H9 (cell line): ENCODE measurements around the gene ITPR3. TPM values are rescaled to one million over a fixed set of nuclear protein-coding genes. Genes with fewer than 3 reads are reported as not detected.

Experiments
- DNase-seq: peaks from one replicate; pipeline ENCODE4 v3.0.0-alpha.2; 2017
- H2AFZ ChIP-seq: one replicate; pipeline ENCODE4 v1.6.1; 2013; ENCODE audit warnings: mild to moderate bottlenecking, low read length, control low read depth, moderate library complexity
- H2AK5ac ChIP-seq: 2 replicates; pipeline ENCODE4 v1.6.1; 2013; ENCODE audit warnings: low read length, control low read depth, mixed read lengths; ENCODE audit not compliant: insufficient read length
- H2BK120ac ChIP-seq: one replicate; pipeline ENCODE4 v1.6.1; 2013; ENCODE audit warnings: low read depth, mild to moderate bottlenecking, low read length, control low read depth, inconsistent platforms; ENCODE audit not compliant: poor library complexity, severe bottlenecking
- H2BK12ac ChIP-seq: 2 replicates; pipeline ENCODE4 v1.6.1; 2013; ENCODE audit warnings: low read length, control low read depth, mixed read lengths, low read depth; ENCODE audit not compliant: insufficient read length
- H2BK15ac ChIP-seq: 2 replicates; pipeline ENCODE4 v1.6.1; 2013; ENCODE audit warnings: low read depth, low read length, control low read depth
- H2BK20ac ChIP-seq: one replicate; pipeline ENCODE4 v1.6.1; 2013; ENCODE audit warnings: low read depth, mild to moderate bottlenecking, low read length, control low read depth, inconsistent platforms; ENCODE audit not compliant: poor library complexity, severe bottlenecking
- H2BK5ac ChIP-seq: 2 replicates; pipeline ENCODE4 v1.6.1; 2013; ENCODE audit warnings: low read length, control low read depth, mixed read lengths; ENCODE audit not compliant: insufficient read length
- H3K14ac ChIP-seq: 2 replicates; pipeline ENCODE4 v1.6.1; 2013; ENCODE audit warnings: low read length, control low read depth; ENCODE audit not compliant: insufficient read depth
- H3K18ac ChIP-seq: 2 replicates; pipeline ENCODE4 v1.6.1; 2013; ENCODE audit warnings: low read depth, mild to moderate bottlenecking, mixed read lengths, low read length, control low read depth; ENCODE audit not compliant: insufficient read length
- H3K23ac ChIP-seq: 2 replicates; pipeline ENCODE4 v1.6.1; 2013; ENCODE audit warnings: low read length, control low read depth, mixed read lengths, low read depth; ENCODE audit not compliant: insufficient read length
- H3K23me2 ChIP-seq: 2 replicates; pipeline ENCODE4 v1.6.1; 2013; ENCODE audit warnings: low read depth, mild to moderate bottlenecking, mixed read lengths, low read length, control low read depth; ENCODE audit not compliant: insufficient read length, poor library complexity, severe bottlenecking
- H3K27ac ChIP-seq: 2 replicates; pipeline ENCODE4 v1.5.1; 2013; ENCODE audit warnings: low read length, control low read depth, mixed read lengths, low read depth; ENCODE audit not compliant: insufficient read length
- H3K27me3 ChIP-seq: 2 replicates; pipeline ENCODE4 v1.6.1; 2013; ENCODE audit warnings: low read length, control low read depth, inconsistent platforms; ENCODE audit not compliant: insufficient read depth
- H3K4ac ChIP-seq: 2 replicates; pipeline ENCODE4 v1.6.1; 2013; ENCODE audit warnings: low read depth, mild to moderate bottlenecking, control low read depth, inconsistent platforms, low read length, moderate library complexity
- H3K4me1 ChIP-seq: 2 replicates; pipeline ENCODE4 v1.6.1; 2013; ENCODE audit warnings: low read length, control low read depth, inconsistent platforms; ENCODE audit not compliant: insufficient read depth
- H3K4me2 ChIP-seq: 2 replicates; pipeline ENCODE4 v1.6.1; 2013; ENCODE audit warnings: low read length, control low read depth, mixed read lengths; ENCODE audit not compliant: insufficient read length, insufficient read depth
- H3K56ac ChIP-seq: 2 replicates; pipeline ENCODE4 v1.6.1; 2013; ENCODE audit warnings: low read depth, mild to moderate bottlenecking, mixed read lengths, low read length, control low read depth; ENCODE audit not compliant: insufficient read length
- H3K79me1 ChIP-seq: 2 replicates; pipeline ENCODE4 v1.6.1; 2013; ENCODE audit warnings: low read depth, mild to moderate bottlenecking, moderate library complexity, low read length, control low read depth, inconsistent platforms; ENCODE audit not compliant: insufficient read depth, poor library complexity, severe bottlenecking
- H3K79me2 ChIP-seq: 2 replicates; pipeline ENCODE4 v1.6.1; 2013; ENCODE audit warnings: low read length, control low read depth, inconsistent platforms; ENCODE audit not compliant: insufficient read depth
- H3K9ac ChIP-seq: 2 replicates; pipeline ENCODE4 v1.6.1; 2013; ENCODE audit warnings: low read length, control low read depth, mixed read lengths; ENCODE audit not compliant: insufficient read length; ENCODE audit errors: extremely low read depth
- H3K9me3 ChIP-seq: one replicate; pipeline ENCODE4 v1.6.1; 2013; ENCODE audit warnings: low read depth, low read length, inconsistent platforms; ENCODE audit not compliant: control insufficient read depth
- H3T11ph ChIP-seq: one replicate; pipeline ENCODE4 v1.6.1; 2013; ENCODE audit warnings: mild to moderate bottlenecking, low read length, control low read depth, inconsistent platforms
- H4K20me1 ChIP-seq: one replicate; pipeline ENCODE4 v1.6.1; 2013; ENCODE audit not compliant: control insufficient read depth, insufficient read length, insufficient read depth
- H4K5ac ChIP-seq: 2 replicates; pipeline ENCODE4 v1.6.1; 2013; ENCODE audit warnings: low read depth, mild to moderate bottlenecking, mixed read lengths, low read length, control low read depth; ENCODE audit not compliant: insufficient read length
- H4K8ac ChIP-seq: replicated peaks from 2 replicates; pipeline ENCODE4 v1.6.1; 2013; ENCODE audit warnings: low read length, control low read depth, mixed read lengths, low read depth; ENCODE audit not compliant: insufficient read length
- H4K91ac ChIP-seq: 2 replicates; pipeline ENCODE4 v1.6.1; 2013; ENCODE audit warnings: low read depth, mild to moderate bottlenecking, moderate library complexity, mixed read lengths, low read length, control low read depth; ENCODE audit not compliant: insufficient read length
- H3K27ac Mint-ChIP-seq, 3 experiments: 2 replicates in 2 of 3; 3 replicates in 1 of 3; pipeline ENCODE4 v1.8.0; 2020 to 2021; ENCODE audit warnings: mixed read lengths in 3 of 3, mild to moderate bottlenecking in 1 of 3, moderate library complexity in 1 of 3
- H3K27me3 Mint-ChIP-seq: 2 replicates; pipeline ENCODE4 v1.8.0; 2021; ENCODE audit warnings: low read depth, mild to moderate bottlenecking, moderate library complexity, mixed read lengths
- H3K36me3 Mint-ChIP-seq, 3 experiments: 2 replicates in 2 of 3; 3 replicates in 1 of 3; pipeline ENCODE4 v1.8.0; 2020 to 2021; ENCODE audit warnings: low read depth in 3 of 3, mixed read lengths in 3 of 3; ENCODE audit not compliant: insufficient read depth in 1 of 3
- H3K4me1 Mint-ChIP-seq, 2 experiments: 2 replicates each; pipeline ENCODE4 v1.8.0; 2020; ENCODE audit warnings: mixed read lengths in 2 of 2
- H3K4me3 Mint-ChIP-seq, 2 experiments: 2 replicates in 1 of 2; 3 replicates in 1 of 2; pipeline ENCODE4 v1.8.0; 2020 to 2021; ENCODE audit warnings: mild to moderate bottlenecking in 2 of 2, mixed read lengths in 2 of 2, moderate library complexity in 1 of 2
- H3K9me3 Mint-ChIP-seq, 2 experiments: 2 replicates in 1 of 2; 3 replicates in 1 of 2; pipeline ENCODE4 v1.8.0; 2020; ENCODE audit warnings: mild to moderate bottlenecking in 2 of 2, mixed read lengths in 2 of 2, moderate library complexity in 1 of 2
- WGBS: extraction: QIAGEN DNeasy Blood & Tissue Kit; methylation state at CpG from one replicate; pipeline ENCODE4 v1.1.7; 2013; ENCODE audit warnings: missing lambda C conversion rate, low lambda C conversion rate, mixed read lengths; ENCODE audit not compliant: insufficient read length; ENCODE audit errors: extremely low coverage; 5-methylcytosine and 5-hydroxymethylcytosine counted together
- total RNA-seq: library from RNA; stranded (reverse); gene quantifications from 2 replicates; pipeline ENCODE4 v1.2.1, GENCODE V29; 2021
- TF ChIP-seq, protein P1 (sequence below): fragments of 200-600 bp; sonication (generic); conservative IDR thresholded peaks from 3 replicates; pipeline ENCODE4 v1.8.0; 2021; ENCODE audit warnings: antibody characterized with exemption, mild to moderate bottlenecking

Gene ITPR3
- total RNA-seq, 1 experiment from 2014 or later = 40.3 TPM

DNA sequence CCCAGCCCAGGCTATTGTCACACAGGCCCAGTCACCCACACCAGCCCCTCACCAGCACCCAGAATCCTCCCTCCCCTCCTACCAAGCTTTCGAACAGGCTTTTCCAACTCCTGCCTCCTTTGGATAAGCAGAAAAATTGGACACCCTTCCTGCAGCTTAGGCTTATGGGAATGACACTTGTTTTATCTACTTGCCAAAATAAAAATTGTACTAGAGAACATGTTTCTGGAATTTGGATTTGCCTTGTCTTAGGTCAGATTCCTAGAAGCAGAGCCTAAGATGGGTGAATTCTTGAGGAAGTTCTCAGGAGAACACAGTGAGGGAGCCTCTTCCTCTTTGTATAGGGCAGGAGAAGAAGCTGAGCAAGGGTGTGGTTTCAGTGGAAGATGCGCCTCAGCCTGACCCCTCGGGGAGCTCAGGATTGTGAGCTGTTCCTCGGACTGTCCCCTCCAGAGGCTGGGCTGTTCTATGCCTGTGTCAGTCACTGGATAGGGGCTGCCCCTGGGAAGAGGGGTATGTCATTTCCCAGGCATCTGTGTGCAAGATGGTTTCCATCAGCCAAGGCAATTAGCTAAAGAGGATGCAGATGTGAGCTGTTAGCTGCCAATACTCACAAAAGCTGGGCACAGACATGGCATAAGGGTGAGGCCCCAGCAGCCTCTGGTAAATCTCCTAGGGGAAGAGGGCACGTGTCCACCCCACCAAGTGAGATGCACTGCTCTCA, 33.9 kb downstream of the ITPR3 start:
- no peak overlapping the region for H2BK120ac ChIP-seq
- peaks cover 6% of the 10 kb centered on the region; the same call in 1 of the 2 replicates for H3K4me1 ChIP-seq
- no peak overlapping the region for H2BK5ac ChIP-seq
- WGBS = no CpG with 5 or more reads among the region's 5 CpGs
- H3K9me3 ChIP-seq = no peaks in the 10 kb centered on the region
- H3K4me1 Mint-ChIP-seq = peaks cover 10 to 31% of the 10 kb centered on the region in 2 experiments
- H3K27me3 ChIP-seq = no peaks in the 10 kb centered on the region
- H2BK20ac ChIP-seq = no peak overlapping the region
- no peak overlapping the region for H2BK12ac ChIP-seq
- H4K20me1 ChIP-seq = no peaks in the 10 kb centered on the region
- no peaks in the 10 kb centered on the region for H3K9me3 Mint-ChIP-seq
- TF ChIP-seq, protein P1, sequence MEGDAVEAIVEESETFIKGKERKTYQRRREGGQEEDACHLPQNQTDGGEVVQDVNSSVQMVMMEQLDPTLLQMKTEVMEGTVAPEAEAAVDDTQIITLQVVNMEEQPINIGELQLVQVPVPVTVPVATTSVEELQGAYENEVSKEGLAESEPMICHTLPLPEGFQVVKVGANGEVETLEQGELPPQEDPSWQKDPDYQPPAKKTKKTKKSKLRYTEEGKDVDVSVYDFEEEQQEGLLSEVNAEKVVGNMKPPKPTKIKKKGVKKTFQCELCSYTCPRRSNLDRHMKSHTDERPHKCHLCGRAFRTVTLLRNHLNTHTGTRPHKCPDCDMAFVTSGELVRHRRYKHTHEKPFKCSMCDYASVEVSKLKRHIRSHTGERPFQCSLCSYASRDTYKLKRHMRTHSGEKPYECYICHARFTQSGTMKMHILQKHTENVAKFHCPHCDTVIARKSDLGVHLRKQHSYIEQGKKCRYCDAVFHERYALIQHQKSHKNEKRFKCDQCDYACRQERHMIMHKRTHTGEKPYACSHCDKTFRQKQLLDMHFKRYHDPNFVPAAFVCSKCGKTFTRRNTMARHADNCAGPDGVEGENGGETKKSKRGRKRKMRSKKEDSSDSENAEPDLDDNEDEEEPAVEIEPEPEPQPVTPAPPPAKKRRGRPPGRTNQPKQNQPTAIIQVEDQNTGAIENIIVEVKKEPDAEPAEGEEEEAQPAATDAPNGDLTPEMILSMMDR = no peak
- no peaks in the 10 kb centered on the region for H3K79me2 ChIP-seq
- H3K23ac ChIP-seq = no peak overlapping the region
- H3K27ac Mint-ChIP-seq = peak overlapping the region in 2 of 3 experiments; percentile 55 to 81; a peak in 3 of 7 replicates
- no peak overlapping the region for H2AFZ ChIP-seq
- no peak overlapping the region for H3K9ac ChIP-seq
- no peak overlapping the region for H3K27ac ChIP-seq
- H4K8ac ChIP-seq = no peak overlapping the region
- peaks cover 0 to 25% (median 5%) of the 10 kb centered on the region in 3 experiments; a peak in 4 of 7 replicates for H3K36me3 Mint-ChIP-seq
- H3T11ph ChIP-seq = no peak overlapping the region
- peaks cover 3% of the 10 kb centered on the region for H3K79me1 ChIP-seq
- no peak overlapping the region for H2BK15ac ChIP-seq
- no peak overlapping the region for H3K56ac ChIP-seq
- no peak overlapping the region for H3K14ac ChIP-seq
- no peak overlapping the region; a peak in 1 of 5 replicates for H3K4me3 Mint-ChIP-seq
- no peak overlapping the region for H4K91ac ChIP-seq
- H3K18ac ChIP-seq = no peak overlapping the region
- H4K5ac ChIP-seq = no peak overlapping the region
- no peak overlapping the region for H2AK5ac ChIP-seq
- DNase-seq = no peak
- H3K4ac ChIP-seq = no peak overlapping the region
- H3K27me3 Mint-ChIP-seq = no peaks in the 10 kb centered on the region
- no peaks in the 10 kb centered on the region for H3K23me2 ChIP-seq
- H3K4me2 ChIP-seq = no peak overlapping the region
